Mesodermal cell (in vitro differentiated cells): ENCODE results near the gene BMP10.

Source experiments
- H3K27ac ChIP-seq: 2 replicates; pipeline ENCODE4 v1.7.0; 2013; ENCODE audit warnings: mild to moderate bottlenecking, low read depth, low read length, moderate library complexity; ENCODE audit not compliant: severe bottlenecking
- H3K36me3 ChIP-seq: 2 replicates; pipeline ENCODE4 v1.7.1; 2013; ENCODE audit warnings: mild to moderate bottlenecking, low read length, moderate library complexity; ENCODE audit not compliant: control insufficient read depth, insufficient read depth
- H3K4me1 ChIP-seq: one replicate; pipeline ENCODE4 v1.7.1; 2013; ENCODE audit warnings: mild to moderate bottlenecking, low read length; ENCODE audit not compliant: insufficient read depth, control insufficient read depth, poor library complexity, severe bottlenecking
- H3K4me3 ChIP-seq: 2 replicates; pipeline ENCODE4 v1.7.0; 2013; ENCODE audit warnings: low read length, control low read depth, mild to moderate bottlenecking; ENCODE audit not compliant: insufficient read depth, poor library complexity, severe bottlenecking; ENCODE audit errors: extremely low read depth
- H3K9me3 ChIP-seq: 2 replicates; pipeline ENCODE4 v1.7.1; 2013; ENCODE audit warnings: mild to moderate bottlenecking, low read length, moderate library complexity; ENCODE audit not compliant: control insufficient read depth
- WGBS, 2 experiments: methylation state at CpG; one replicate each; pipeline ENCODE4 v1.1.5; 2013; ENCODE audit warnings: missing lambda C conversion rate in 2 of 2; ENCODE audit not compliant: insufficient coverage in 2 of 2; 5-methylcytosine and 5-hydroxymethylcytosine counted together

BMP10 gene

GRCh38 chr2:68853915-68854314 is 17.3 kb downstream of the BMP10 start:
- Histone ChIP-seq H3K27ac (no peak overlapping the region), H3K9me3 (no peaks in the 10 kb centered on the region), H3K4me1 (peaks cover 61% of the 10 kb centered on the region), H3K4me3 (no peak overlapping the region), H3K36me3 (no peaks in the 10 kb centered on the region)
- 93 to 94% methylated on average over 4 of the region's 4 CpGs for WGBS, 2 experiments

- Histone ChIP-seq H3K4me1 (peaks cover 58% of the 10 kb centered on the region), H3K36me3 (no peaks in the 10 kb centered on the region), H3K9me3 (no peaks in the 10 kb centered on the region), H3K4me3 (no peak overlapping the region), H3K27ac (peak overlapping the region; percentile 73)
- 82 to 88% methylated on average over 1 of the region's 2 CpGs for WGBS, 2 experiments
These were observed 18.2 kb downstream of the BMP10 start for GRCh38 chr2:68853035-68853434.

GRCh38 chr2:68850524-68850923 is 20.7 kb downstream of the BMP10 start:
- 79 to 100% methylated on average over 2 of the region's 3 CpGs for WGBS, 2 experiments
- H3K4me1 ChIP-seq, result peaks cover 56% of the 10 kb centered on the region
- H3K9me3 ChIP-seq, result no peaks in the 10 kb centered on the region
- H3K4me3 ChIP-seq, result no peak overlapping the region
- peak overlapping the region; percentile 83 for H3K27ac ChIP-seq
- H3K36me3 ChIP-seq, result no peaks in the 10 kb centered on the region

- Histone ChIP-seq H3K27ac (peak overlapping the region; percentile 83), H3K36me3 (no peaks in the 10 kb centered on the region), H3K4me1 (peaks cover 48% of the 10 kb centered on the region), H3K9me3 (no peaks in the 10 kb centered on the region), H3K4me3 (no peak overlapping the region)
- 63% methylated on average over 3 of the region's 4 CpGs; no CpG with 5 or more reads in 1 of the 2 experiments for WGBS, 2 experiments
These were observed 21.6 kb downstream of the BMP10 start for GRCh38 chr2:68849579-68850030.

GRCh38 chr2:68847751-68848150 is 23.4 kb downstream of the BMP10 start:
- no peaks in the 10 kb centered on the region for H3K9me3 ChIP-seq
- H3K27ac ChIP-seq, result no peak overlapping the region
- no peaks in the 10 kb centered on the region for H3K36me3 ChIP-seq
- peaks cover 33% of the 10 kb centered on the region for H3K4me1 ChIP-seq
- H3K4me3 ChIP-seq, result no peak overlapping the region

- Histone ChIP-seq H3K4me1 (peaks cover 25% of the 10 kb centered on the region), H3K4me3 (no peak overlapping the region), H3K27ac (no peak overlapping the region), H3K9me3 (no peaks in the 10 kb centered on the region), H3K36me3 (no peaks in the 10 kb centered on the region)
- 67 to 88% methylated on average over 1 of the region's 3 CpGs for WGBS, 2 experiments
These were observed 25.1 kb downstream of the BMP10 start for GRCh38 chr2:68846091-68846490.

- H3K36me3 ChIP-seq, result no peaks in the 10 kb centered on the region
- no peak overlapping the region for H3K4me3 ChIP-seq
- no peak overlapping the region for H3K27ac ChIP-seq
- no CpG with 5 or more reads among the region's 2 CpGs for WGBS, 2 experiments
- H3K9me3 ChIP-seq, result no peaks in the 10 kb centered on the region
- peaks cover 14% of the 10 kb centered on the region for H3K4me1 ChIP-seq
These were observed 26.2 kb downstream of the BMP10 start for GRCh38 chr2:68845043-68845442.

- Histone ChIP-seq H3K36me3 (no peaks in the 10 kb centered on the region), H3K9me3 (peaks cover 6% of the 10 kb centered on the region), H3K4me3 (no peak overlapping the region), H3K4me1 (no peaks in the 10 kb centered on the region), H3K27ac (no peak overlapping the region)
- 90 to 100% methylated on average over 1 of the region's 2 CpGs for WGBS, 2 experiments
These were observed 31.9 kb downstream of the BMP10 start for GRCh38 chr2:68839260-68839833.

- Histone ChIP-seq H3K9me3 (peaks cover 6% of the 10 kb centered on the region), H3K27ac (no peak overlapping the region), H3K36me3 (no peaks in the 10 kb centered on the region), H3K4me1 (no peaks in the 10 kb centered on the region), H3K4me3 (no peak overlapping the region)
- WGBS, 2 experiments, result 88 to 96% methylated on average over 3 to 4 of the region's 10 CpGs
These were observed 32.6 kb downstream of the BMP10 start for GRCh38 chr2:68838641-68839040.

- no peaks in the 10 kb centered on the region for H3K36me3 ChIP-seq
- H3K27ac ChIP-seq, result no peak overlapping the region
- no CpG with 5 or more reads among the region's 3 CpGs for WGBS, 2 experiments
These were observed 33.3 kb downstream of the BMP10 start for GRCh38 chr2:68837861-68838341.

GRCh38 chr2:68837164-68837860 is 33.9 kb downstream of the BMP10 start:
- WGBS, 2 experiments, result 85 to 86% methylated on average over 10 to 11 of the region's 15 CpGs
- Histone ChIP-seq H3K9me3 (peaks cover 6% of the 10 kb centered on the region), H3K4me3 (no peak overlapping the region), H3K4me1 (peaks cover 8% of the 10 kb centered on the region), H3K27ac (no peak overlapping the region), H3K36me3 (no peaks in the 10 kb centered on the region)

More at GRCh38 chr2:68837861-68838341, 33.3 kb downstream of the BMP10 start:
- Histone ChIP-seq H3K9me3 (peaks cover 6% of the 10 kb centered on the region), H3K4me1 (peaks cover 2% of the 10 kb centered on the region), H3K4me3 (no peak overlapping the region)
